Liver (tissue), 9 donors: ENCODE data around the gene C11orf24. TPM values are rescaled to one million over a fixed set of nuclear protein-coding genes. Genes with fewer than 3 reads are reported as not detected.

Experiments used
- DNase-seq: peaks from one replicate; pipeline ENCODE4 v3.0.0-alpha.2; 2017; ENCODE audit warnings: low spot score
- H3K27ac ChIP-seq, 2 donors: one replicate each; pipeline ENCODE4 v1.7.0; 2013; ENCODE audit warnings: inconsistent platforms in 2 of 2, low read length in 2 of 2, control low read depth in 1 of 2, low read depth in 1 of 2, mild to moderate bottlenecking in 1 of 2
- H3K27me3 ChIP-seq, 4 donors: one replicate each; pipeline versions ENCODE4 v1.6.1 to v1.7.0; 2013; ENCODE audit warnings: low read length in 3 of 4, inconsistent platforms in 1 of 4, mild to moderate bottlenecking in 1 of 4, moderate library complexity in 1 of 4; ENCODE audit not compliant: control insufficient read depth in 4 of 4, insufficient read depth in 4 of 4
- H3K36me3 ChIP-seq, 4 donors: one replicate each; pipeline versions ENCODE4 v1.6.1 to v1.7.0; 2013; ENCODE audit warnings: low read length in 3 of 4, mild to moderate bottlenecking in 3 of 4, low read depth in 1 of 4, moderate library complexity in 1 of 4; ENCODE audit not compliant: control insufficient read depth in 4 of 4, insufficient read depth in 3 of 4
- H3K4me1 ChIP-seq, 4 donors: one replicate each; pipeline versions ENCODE4 v1.6.1 to v1.7.0; 2013; ENCODE audit warnings: low read length in 3 of 4, mild to moderate bottlenecking in 3 of 4, moderate library complexity in 1 of 4; ENCODE audit not compliant: control insufficient read depth in 4 of 4, insufficient read depth in 4 of 4
- H3K4me3 ChIP-seq, 3 donors: one replicate each; pipeline versions ENCODE4 v1.6.1 to v1.7.0; 2013; ENCODE audit warnings: low read length in 3 of 3, control low read depth in 1 of 3, low read depth in 1 of 3, mild to moderate bottlenecking in 1 of 3
- H3K9ac ChIP-seq, 2 donors: one replicate each; pipeline ENCODE4 v1.7.0; 2013; ENCODE audit warnings: low read length in 2 of 2, mild to moderate bottlenecking in 2 of 2, moderate library complexity in 2 of 2, control low read depth in 1 of 2, low read depth in 1 of 2
- H3K9me3 ChIP-seq, 4 donors: one replicate each; pipeline versions ENCODE4 v1.6.1 to v1.7.0; 2013; ENCODE audit warnings: low read length in 3 of 4; ENCODE audit not compliant: control insufficient read depth in 4 of 4
- CTCF ChIP-seq: fragments of 150-350 bp; IDR thresholded peaks from 2 replicates; pipeline ENCODE4 v1.5.1; 2017; ENCODE audit warnings: improper control_type of control experiment, low read depth, low read length; ENCODE audit not compliant: missing input control
- GABPA ChIP-seq, 2 donors: IDR thresholded peaks in 1 of 2; conservative IDR thresholded peaks in 1 of 2; 2 replicates each; pipeline ENCODE4 v1.6.1; 2016; ENCODE audit warnings: antibody characterized with exemption in 2 of 2, mild to moderate bottlenecking in 1 of 2, moderate library complexity in 1 of 2
- HNF4A ChIP-seq, 2 donors: conservative IDR thresholded peaks; 2 replicates each; pipeline ENCODE4 v1.6.1; 2016; ENCODE audit warnings: antibody characterized with exemption in 2 of 2, mild to moderate bottlenecking in 2 of 2
- HNF4G ChIP-seq: IDR thresholded peaks from 2 replicates; pipeline ENCODE4 v1.6.1; 2016; ENCODE audit warnings: antibody characterized with exemption
- JUND ChIP-seq, 2 donors: IDR thresholded peaks; 2 replicates each; pipeline ENCODE4 v1.6.1; 2016; ENCODE audit warnings: antibody characterized with exemption in 2 of 2
- NR2F2 ChIP-seq: IDR thresholded peaks from 2 replicates; pipeline ENCODE4 v1.6.1; 2016; ENCODE audit warnings: antibody characterized with exemption
- RAD21 ChIP-seq, 2 donors: IDR thresholded peaks; 2 replicates each; pipeline ENCODE4 v1.6.1; 2016; ENCODE audit warnings: antibody characterized with exemption in 2 of 2, mild to moderate bottlenecking in 2 of 2
- RXRA ChIP-seq, 2 donors: IDR thresholded peaks; 2 replicates each; pipeline ENCODE4 v1.6.1; 2017 to 2018; ENCODE audit warnings: antibody characterized with exemption in 2 of 2, mild to moderate bottlenecking in 1 of 2
- YY1 ChIP-seq: IDR thresholded peaks from 2 replicates; pipeline ENCODE4 v1.6.1; 2016; ENCODE audit warnings: antibody characterized with exemption, mild to moderate bottlenecking
- ZBTB33 ChIP-seq: IDR thresholded peaks from 2 replicates; pipeline ENCODE4 v1.6.1; 2016; ENCODE audit warnings: antibody characterized with exemption
- WGBS: extraction: QIAGEN DNeasy Blood & Tissue Kit; methylation state at CpG from one replicate; pipeline ENCODE4 v1.1.7; 2013; 5-methylcytosine and 5-hydroxymethylcytosine counted together
- polyA plus RNA-seq, 2 donors: library from polyadenylated mRNA; stranded (reverse) in 1 of 2; unstranded in 1 of 2; fragments of 200-250 nt in 1 of 2; fragments of >200 nt in 1 of 2; fragmentation: Nextera tagmentation in 1 of 2; extraction: Ambion mirVana in 1 of 2; gene quantifications; one replicate each; pipeline versions ENCODE4 v1.2.1 to v1.2.3, GENCODE V29; 2013 to 2015
- total RNA-seq, 2 donors: library from RNA; depleted of rRNA; stranded (reverse); fragments of >200 nt; gene quantifications; one replicate each; pipeline ENCODE4 v1.2.3, GENCODE V29; 2014
- TF ChIP-seq, protein P1 (sequence below): IDR thresholded peaks from 2 replicates; pipeline ENCODE4 v1.6.1; 2016; ENCODE audit warnings: antibody characterized with exemption
- donor health status: healthy.
- donor health status: healthy.
- donor health status: healthy.
- donor health status: healthy.
- donor health status: healthy.

C11orf24 gene
- total and polyA plus RNA-seq, 4 donors: 7.8 to 50.3 (median 32.0) TPM

DNA sequence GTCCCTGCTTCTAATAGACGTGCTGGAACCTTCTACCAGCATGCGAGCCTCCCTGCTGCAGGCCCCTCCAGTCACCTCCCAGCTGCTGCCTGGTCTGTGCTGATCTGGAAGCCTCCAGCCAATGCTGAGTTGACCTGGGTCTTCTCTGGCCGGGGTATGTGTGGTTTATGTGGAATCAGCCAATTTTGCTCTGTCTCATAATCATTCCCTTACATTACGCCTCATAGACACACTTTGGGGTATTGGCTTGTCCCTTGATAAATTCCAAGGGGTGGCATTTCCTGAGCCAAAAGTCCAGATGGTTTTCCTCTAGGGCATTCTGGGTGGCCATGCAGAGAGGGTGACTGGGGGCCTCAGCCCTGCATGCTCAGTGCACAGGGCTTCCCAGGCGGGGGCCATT, 50.4 kb downstream of the C11orf24 start (continued):
- TF ChIP-seq, protein P1, sequence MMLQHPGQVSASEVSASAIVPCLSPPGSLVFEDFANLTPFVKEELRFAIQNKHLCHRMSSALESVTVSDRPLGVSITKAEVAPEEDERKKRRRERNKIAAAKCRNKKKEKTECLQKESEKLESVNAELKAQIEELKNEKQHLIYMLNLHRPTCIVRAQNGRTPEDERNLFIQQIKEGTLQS: no peak
- no peak for TF ChIP-seq NR2F2
- no peak for TF ChIP-seq RXRA (IDR thresholded peaks at IDR 0.05)

DNA sequence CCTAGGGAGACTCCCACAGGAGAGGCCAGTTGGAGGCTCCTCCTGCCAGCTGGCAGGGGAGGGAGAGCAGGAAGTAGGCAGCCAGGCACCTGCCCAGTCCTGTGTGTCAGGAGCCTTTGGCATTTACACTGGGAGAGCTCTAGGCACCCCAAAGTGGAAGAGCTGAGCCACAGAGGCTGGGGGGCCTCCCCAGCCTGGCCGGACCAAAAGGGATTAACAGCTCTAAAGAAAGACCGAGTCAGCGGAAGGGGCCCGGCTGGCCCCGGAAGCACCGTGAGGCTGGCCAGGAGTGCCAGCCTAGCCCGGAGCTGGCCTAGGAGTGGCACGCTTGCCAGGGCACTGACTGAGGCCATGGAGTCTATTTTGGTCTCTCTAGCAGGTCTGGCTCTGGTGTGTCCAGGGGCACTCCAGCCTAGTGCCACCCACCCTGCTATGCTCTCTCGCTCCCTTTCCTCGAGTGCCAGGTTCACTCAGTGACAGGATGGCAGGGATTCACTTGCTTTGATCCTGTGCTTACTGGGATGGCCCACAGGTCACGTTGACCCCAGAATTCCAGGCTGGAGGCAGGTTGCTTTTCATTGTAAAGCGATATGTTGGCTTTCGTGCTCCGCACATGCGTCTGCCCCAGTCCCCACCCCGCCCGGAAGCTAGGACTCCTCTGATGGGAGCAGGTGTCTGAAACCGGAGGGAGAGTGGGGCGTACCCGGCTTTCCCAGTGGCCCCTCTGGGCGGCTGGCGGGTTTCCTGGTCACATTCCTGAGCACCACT, 55.4 kb downstream of the C11orf24 start:
- H3K9me3 ChIP-seq: no peaks in the 10 kb centered on the region
- 80% methylated on average over 22 of the region's 22 CpGs for WGBS
- H3K27me3 ChIP-seq: no peaks in the 10 kb centered on the region
- no peaks in the 10 kb centered on the region for H3K36me3 ChIP-seq
- H3K4me3 ChIP-seq: no peak overlapping the region
- DNase-seq: no peak
- H3K9ac ChIP-seq: no peak overlapping the region
- H3K27ac ChIP-seq: no peak overlapping the region
- TF ChIP-seq YY1: no peak
- no peak for TF ChIP-seq JUND (IDR thresholded peaks at IDR 0.05)
- H3K4me1 ChIP-seq: peaks cover 3 to 10% (median 9%) of the 10 kb centered on the region in 4 donors

DNA sequence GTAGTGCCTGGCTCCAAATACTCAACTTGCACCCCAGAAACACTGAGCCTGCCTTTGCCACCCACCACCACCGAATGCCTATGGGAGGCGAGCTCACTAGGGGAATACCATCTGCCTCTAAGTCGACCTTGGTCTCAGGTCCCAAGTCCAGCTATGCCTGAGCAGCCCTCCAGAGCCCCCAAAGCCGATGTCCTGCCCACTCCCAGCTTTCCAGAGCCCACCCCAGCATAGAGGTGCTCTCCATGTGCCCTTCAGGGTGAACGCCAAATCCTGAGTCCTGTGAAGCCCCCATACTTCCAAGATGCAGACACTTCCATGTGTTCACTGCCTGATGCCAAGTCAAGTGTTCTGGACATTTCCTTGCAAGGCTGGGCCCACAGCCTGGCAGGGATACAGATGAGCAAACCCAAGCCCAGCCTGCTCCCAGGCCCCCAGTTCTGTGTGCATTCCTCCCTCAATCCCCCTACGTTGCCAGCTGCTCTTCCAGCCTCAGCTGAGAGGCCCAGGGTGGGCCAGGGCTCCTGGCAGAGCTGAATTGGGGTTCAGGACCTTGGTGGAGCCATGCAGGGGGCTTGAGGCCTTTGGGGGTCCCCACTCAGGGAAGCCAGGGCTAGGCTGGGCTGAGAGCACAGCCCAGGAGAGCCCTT, 56.1 kb downstream of the C11orf24 start:
- Histone ChIP-seq H3K27me3 (no peaks in the 10 kb centered on the region), H3K4me1 (peaks cover 3 to 17% (median 15%) of the 10 kb centered on the region in 4 donors), H3K27ac (no peak overlapping the region), H3K9ac (no peak overlapping the region), H3K4me3 (no peak overlapping the region), H3K9me3 (no peaks in the 10 kb centered on the region), H3K36me3 (no peaks in the 10 kb centered on the region)
- TF ChIP-seq GABPA (IDR thresholded peaks at IDR 0.05 in 1 of 2, conservative IDR thresholded peaks at IDR 0.05 in 1 of 2) (no peak), RXRA (IDR thresholded peaks at IDR 0.05) (no peak), HNF4G (no peak), RAD21 (IDR thresholded peaks at IDR 0.05) (no peak), NR2F2 (no peak), CTCF (no peak), ZBTB33 (no peak), HNF4A (conservative IDR thresholded peaks at IDR 0.05) (peak; percentile 23 to 27)
- DNase-seq: no peak
- 79% methylated on average over 6 of the region's 6 CpGs for WGBS
